RPMI7951 (cell line): ENCODE data around the gene ADGRA1. TPM values are rescaled to one million over a fixed set of nuclear protein-coding genes. Genes with fewer than 3 reads are reported as not detected.

Experiments used
- DNase-seq: peaks from one replicate; pipeline ENCODE4 v3.0.0-alpha.2; 2012; ENCODE audit warnings: low read depth
- total RNA-seq: library from RNA; depleted of rRNA; stranded (reverse); fragments of >200 nt; shearing (Covaris generic); gene quantifications from 2 replicates; pipeline ENCODE4 v1.2.3, GENCODE V29; 2014

The ADGRA1 gene
- total RNA-seq, 1 experiment from 2014 or later: not detected

GRCh38 chr10:133056651-133057178, 31.0 kb upstream of the ADGRA1 start:
- DNase-seq: no peak

GRCh38 chr10:133058331-133059092, 29.2 kb upstream of the ADGRA1 start:
- peak; percentile 38 for DNase-seq

- DNase-seq: no peak
Measured at GRCh38 chr10:133059093-133059470, 28.6 kb upstream of the ADGRA1 start.

GRCh38 chr10:133059571-133059970, 28.2 kb upstream of the ADGRA1 start:
- DNase-seq: no peak

- DNase-seq: no peak
Measured at GRCh38 chr10:133060022-133060421, 27.7 kb upstream of the ADGRA1 start.

GRCh38 chr10:133060466-133060865, 27.3 kb upstream of the ADGRA1 start:
- DNase-seq: no peak

- DNase-seq: no peak
Measured at GRCh38 chr10:133060881-133061280, 26.8 kb upstream of the ADGRA1 start.

- DNase-seq: no peak
Measured at GRCh38 chr10:133061296-133062038, 26.3 kb upstream of the ADGRA1 start.

GRCh38 chr10:133062085-133062484, 25.6 kb upstream of the ADGRA1 start:
- DNase-seq: no peak

GRCh38 chr10:133062635-133063034, 25.1 kb upstream of the ADGRA1 start:
- DNase-seq: no peak

GRCh38 chr10:133067149-133068105, 20.3 kb upstream of the ADGRA1 start:
- no peak for DNase-seq

- DNase-seq: no peak
Measured at GRCh38 chr10:133068111-133069032, 19.4 kb upstream of the ADGRA1 start.

- DNase-seq: no peak
Measured at GRCh38 chr10:133069033-133069525, 18.6 kb upstream of the ADGRA1 start.

GRCh38 chr10:133070405-133070804, 17.3 kb upstream of the ADGRA1 start:
- no peak for DNase-seq

- DNase-seq: no peak
Measured at GRCh38 chr10:133070810-133071209, 16.9 kb upstream of the ADGRA1 start.

GRCh38 chr10:133071733-133072132, 16.0 kb upstream of the ADGRA1 start:
- DNase-seq: no peak

- DNase-seq: no peak
Measured at GRCh38 chr10:133072196-133072595, 15.5 kb upstream of the ADGRA1 start.

GRCh38 chr10:133072720-133073390, 14.9 kb upstream of the ADGRA1 start:
- no peak for DNase-seq

GRCh38 chr10:133075346-133076137, 12.2 kb upstream of the ADGRA1 start:
- no peak for DNase-seq
